ENCODE measurements around the gene GDPD1. TPM values are rescaled to one million over a fixed set of nuclear protein-coding genes. Genes with fewer than 3 reads are reported as not detected.

GDPD1 gene
- polyA plus RNA-seq, 3 donors = 0.50 to 1.6 (median 1.6) TPM

- Mint-ChIP-seq H3K36me3 (peaks cover 0 to 8% of the 10 kb centered on the region in 2 donors), H3K9me3 (no peaks in the 10 kb centered on the region), H3K4me1 (peaks cover 11% of the 10 kb centered on the region), H3K4me3 (no peak overlapping the region), H3K27me3 (ENCODE audit: low read depth in 3 of 3) (peaks cover 0 to 2% (median 0%) of the 10 kb centered on the region in 3 donors), H3K27ac (no peak overlapping the region)
- H3K27ac ChIP-seq (ENCODE audit: low read depth in 1 of 2, low read length in 2 of 2) = no peak overlapping the region
- intact Hi-C loops (cut with micrococcal nuclease) = loop anchor here in 1 of 2 donors (10.0 kb wide), 1 partner anchor 65 kb away; the partner anchor contains the start of genes PRR11 and SKA2
- H3K79me2 ChIP-seq (ENCODE audit: insufficient read depth, low read length) = no peaks in the 10 kb centered on the region
- TF ChIP-seq, protein P1, sequence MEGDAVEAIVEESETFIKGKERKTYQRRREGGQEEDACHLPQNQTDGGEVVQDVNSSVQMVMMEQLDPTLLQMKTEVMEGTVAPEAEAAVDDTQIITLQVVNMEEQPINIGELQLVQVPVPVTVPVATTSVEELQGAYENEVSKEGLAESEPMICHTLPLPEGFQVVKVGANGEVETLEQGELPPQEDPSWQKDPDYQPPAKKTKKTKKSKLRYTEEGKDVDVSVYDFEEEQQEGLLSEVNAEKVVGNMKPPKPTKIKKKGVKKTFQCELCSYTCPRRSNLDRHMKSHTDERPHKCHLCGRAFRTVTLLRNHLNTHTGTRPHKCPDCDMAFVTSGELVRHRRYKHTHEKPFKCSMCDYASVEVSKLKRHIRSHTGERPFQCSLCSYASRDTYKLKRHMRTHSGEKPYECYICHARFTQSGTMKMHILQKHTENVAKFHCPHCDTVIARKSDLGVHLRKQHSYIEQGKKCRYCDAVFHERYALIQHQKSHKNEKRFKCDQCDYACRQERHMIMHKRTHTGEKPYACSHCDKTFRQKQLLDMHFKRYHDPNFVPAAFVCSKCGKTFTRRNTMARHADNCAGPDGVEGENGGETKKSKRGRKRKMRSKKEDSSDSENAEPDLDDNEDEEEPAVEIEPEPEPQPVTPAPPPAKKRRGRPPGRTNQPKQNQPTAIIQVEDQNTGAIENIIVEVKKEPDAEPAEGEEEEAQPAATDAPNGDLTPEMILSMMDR (IDR thresholded peaks at IDR 0.05) = no peak
- 100% methylated on average over 2 of the region's 16 CpGs for WGBS (ENCODE audit: insufficient coverage)
- no peak overlapping the region for H3K9ac ChIP-seq (ENCODE audit: insufficient read depth, low read length, poor library complexity, severe bottlenecking)
- H3K4me1 ChIP-seq (ENCODE audit: control insufficient read depth in 1 of 2, insufficient read depth in 2 of 2, low read length in 2 of 2) = peaks cover 13 to 20% of the 10 kb centered on the region in 2 donors
- peak overlapping the region; percentile 98 for H2AFZ ChIP-seq (ENCODE audit: insufficient read depth, low read depth, low read length, poor library complexity, severe bottlenecking)
- no peak overlapping the region for H3K4me2 ChIP-seq (replicated peaks; ENCODE audit: extremely low read depth, low read length, poor library complexity, severe bottlenecking)
- H3K4me3 ChIP-seq (replicated peaks in 1 of 3; ENCODE audit: low read depth in 2 of 3, low read length in 3 of 3) = no peak overlapping the region
- H3K27me3 ChIP-seq (ENCODE audit: control insufficient read depth in 2 of 2, insufficient read depth in 2 of 2, low read length in 2 of 2) = no peaks in the 10 kb centered on the region
- no peak for DNase-seq
- H4K20me1 ChIP-seq (ENCODE audit: insufficient read depth, low read length) = peaks cover 5% of the 10 kb centered on the region
- peaks cover 9 to 12% of the 10 kb centered on the region in 2 donors for H3K36me3 ChIP-seq (replicated peaks in 1 of 2; ENCODE audit: control insufficient read depth in 1 of 2, insufficient read depth in 2 of 2, low read length in 2 of 2)
- no peaks in the 10 kb centered on the region for H3K9me3 ChIP-seq (replicated peaks in 1 of 2; ENCODE audit: control insufficient read depth in 1 of 2, insufficient read depth in 1 of 2, low read length in 2 of 2)
Observed at GRCh38 chr17:59219370-59219769, 941 bp upstream of the GDPD1 start.

GRCh38 chr17:59219992-59220327 is 351 bp upstream of the GDPD1 start:
- no peak for DNase-seq
- 38% methylated on average over 3 of the region's 7 CpGs for WGBS (ENCODE audit: insufficient coverage)
- TF ChIP-seq, protein P1 (IDR thresholded peaks at IDR 0.05) = no peak
- Histone ChIP-seq H3K4me1 (ENCODE audit: control insufficient read depth in 1 of 2, insufficient read depth in 2 of 2, low read length in 2 of 2) (peaks cover 13 to 20% of the 10 kb centered on the region in 2 donors), H3K9ac (ENCODE audit: insufficient read depth, low read length, poor library complexity, severe bottlenecking) (peak overlapping the region; percentile 67), H4K20me1 (ENCODE audit: insufficient read depth, low read length) (no peaks in the 10 kb centered on the region), H2AFZ (ENCODE audit: insufficient read depth, low read depth, low read length, poor library complexity, severe bottlenecking) (peak overlapping the region; percentile 98), H3K27ac (ENCODE audit: low read depth in 1 of 2, low read length in 2 of 2) (no peak overlapping the region), H3K36me3 (replicated peaks in 1 of 2; ENCODE audit: control insufficient read depth in 1 of 2, insufficient read depth in 2 of 2, low read length in 2 of 2) (peaks cover 4 to 6% of the 10 kb centered on the region in 2 donors), H3K4me3 (replicated peaks in 1 of 3; ENCODE audit: low read depth in 2 of 3, low read length in 3 of 3) (peak overlapping the region in 2 of 3 experiments; percentile 89 to 94), H3K27me3 (ENCODE audit: control insufficient read depth in 2 of 2, insufficient read depth in 2 of 2, low read length in 2 of 2) (no peaks in the 10 kb centered on the region), H3K4me2 (replicated peaks; ENCODE audit: extremely low read depth, low read length, poor library complexity, severe bottlenecking) (peak overlapping the region; percentile 91), H3K79me2 (ENCODE audit: insufficient read depth, low read length) (no peaks in the 10 kb centered on the region), H3K9me3 (replicated peaks in 1 of 2; ENCODE audit: control insufficient read depth in 1 of 2, insufficient read depth in 1 of 2, low read length in 2 of 2) (no peaks in the 10 kb centered on the region)
- no peaks in the 10 kb centered on the region for H3K9me3 Mint-ChIP-seq
- H3K4me1 Mint-ChIP-seq = peaks cover 11% of the 10 kb centered on the region
- peaks cover 0 to 3% of the 10 kb centered on the region in 2 donors for H3K36me3 Mint-ChIP-seq
- no peak overlapping the region for H3K27ac Mint-ChIP-seq
- peaks cover 0 to 2% (median 0%) of the 10 kb centered on the region in 3 donors for H3K27me3 Mint-ChIP-seq (ENCODE audit: low read depth in 3 of 3)
- H3K4me3 Mint-ChIP-seq = peak overlapping the region; percentile 99 to 100
- intact Hi-C loops (cut with micrococcal nuclease) = loop anchor here in 1 of 2 donors (5.0 to 10.0 kb wide), 2 partner anchors 65 to 222 kb away; partner anchors contain the start of genes PRR11 and SKA2

Measured in CD14-positive monocyte (primary cell).